Liver (tissue), 9 donors: Measurements from ENCODE around the gene ASAP2. TPM values are rescaled to one million over a fixed set of nuclear protein-coding genes. Genes with fewer than 3 reads are reported as not detected.

Experiments used
- DNase-seq: peaks from one replicate; pipeline ENCODE4 v3.0.0-alpha.2; 2017; ENCODE audit warnings: low spot score
- H3K27ac ChIP-seq, 2 donors: one replicate each; pipeline ENCODE4 v1.7.0; 2013; ENCODE audit warnings: inconsistent platforms in 2 of 2, low read length in 2 of 2, control low read depth in 1 of 2, low read depth in 1 of 2, mild to moderate bottlenecking in 1 of 2
- H3K27me3 ChIP-seq, 4 donors: one replicate each; pipeline versions ENCODE4 v1.6.1 to v1.7.0; 2013; ENCODE audit warnings: low read length in 3 of 4, inconsistent platforms in 1 of 4, mild to moderate bottlenecking in 1 of 4, moderate library complexity in 1 of 4; ENCODE audit not compliant: control insufficient read depth in 4 of 4, insufficient read depth in 4 of 4
- H3K36me3 ChIP-seq, 4 donors: one replicate each; pipeline versions ENCODE4 v1.6.1 to v1.7.0; 2013; ENCODE audit warnings: low read length in 3 of 4, mild to moderate bottlenecking in 3 of 4, low read depth in 1 of 4, moderate library complexity in 1 of 4; ENCODE audit not compliant: control insufficient read depth in 4 of 4, insufficient read depth in 3 of 4
- H3K4me1 ChIP-seq, 4 donors: one replicate each; pipeline versions ENCODE4 v1.6.1 to v1.7.0; 2013; ENCODE audit warnings: low read length in 3 of 4, mild to moderate bottlenecking in 3 of 4, moderate library complexity in 1 of 4; ENCODE audit not compliant: control insufficient read depth in 4 of 4, insufficient read depth in 4 of 4
- H3K4me3 ChIP-seq, 3 donors: one replicate each; pipeline versions ENCODE4 v1.6.1 to v1.7.0; 2013; ENCODE audit warnings: low read length in 3 of 3, control low read depth in 1 of 3, low read depth in 1 of 3, mild to moderate bottlenecking in 1 of 3
- H3K9ac ChIP-seq, 2 donors: one replicate each; pipeline ENCODE4 v1.7.0; 2013; ENCODE audit warnings: low read length in 2 of 2, mild to moderate bottlenecking in 2 of 2, moderate library complexity in 2 of 2, control low read depth in 1 of 2, low read depth in 1 of 2
- H3K9me3 ChIP-seq, 4 donors: one replicate each; pipeline versions ENCODE4 v1.6.1 to v1.7.0; 2013; ENCODE audit warnings: low read length in 3 of 4; ENCODE audit not compliant: control insufficient read depth in 4 of 4
- EGR1 ChIP-seq, 2 donors: IDR thresholded peaks; 2 replicates each; pipeline ENCODE4 v1.6.1; 2016 to 2018; ENCODE audit warnings: antibody characterized with exemption in 2 of 2, low read depth in 2 of 2
- FOXA1 ChIP-seq: IDR thresholded peaks from 2 replicates; pipeline ENCODE4 v1.6.1; 2016; ENCODE audit warnings: antibody characterized with exemption
- FOXA2 ChIP-seq: IDR thresholded peaks from 2 replicates; pipeline ENCODE4 v1.6.1; 2016; ENCODE audit warnings: antibody characterized with exemption
- HNF4A ChIP-seq, 2 donors: conservative IDR thresholded peaks; 2 replicates each; pipeline ENCODE4 v1.6.1; 2016; ENCODE audit warnings: antibody characterized with exemption in 2 of 2, mild to moderate bottlenecking in 2 of 2
- HNF4G ChIP-seq: IDR thresholded peaks from 2 replicates; pipeline ENCODE4 v1.6.1; 2016; ENCODE audit warnings: antibody characterized with exemption
- JUND ChIP-seq, 2 donors: IDR thresholded peaks; 2 replicates each; pipeline ENCODE4 v1.6.1; 2016; ENCODE audit warnings: antibody characterized with exemption in 2 of 2
- NR2F2 ChIP-seq: IDR thresholded peaks from 2 replicates; pipeline ENCODE4 v1.6.1; 2016; ENCODE audit warnings: antibody characterized with exemption
- RAD21 ChIP-seq, 2 donors: IDR thresholded peaks; 2 replicates each; pipeline ENCODE4 v1.6.1; 2016; ENCODE audit warnings: antibody characterized with exemption in 2 of 2, mild to moderate bottlenecking in 2 of 2
- RXRA ChIP-seq, 2 donors: IDR thresholded peaks; 2 replicates each; pipeline ENCODE4 v1.6.1; 2017 to 2018; ENCODE audit warnings: antibody characterized with exemption in 2 of 2, mild to moderate bottlenecking in 1 of 2
- SP1 ChIP-seq: IDR thresholded peaks from 2 replicates; pipeline ENCODE4 v1.6.1; 2018; ENCODE audit warnings: antibody characterized with exemption, mild to moderate bottlenecking
- TAF1 ChIP-seq: conservative IDR thresholded peaks from 2 replicates; pipeline ENCODE4 v1.6.1; 2016; ENCODE audit warnings: antibody characterized with exemption, mild to moderate bottlenecking
- YY1 ChIP-seq: IDR thresholded peaks from 2 replicates; pipeline ENCODE4 v1.6.1; 2016; ENCODE audit warnings: antibody characterized with exemption, mild to moderate bottlenecking
- WGBS: extraction: QIAGEN DNeasy Blood & Tissue Kit; methylation state at CpG from one replicate; pipeline ENCODE4 v1.1.7; 2013; 5-methylcytosine and 5-hydroxymethylcytosine counted together
- polyA plus RNA-seq, 2 donors: library from polyadenylated mRNA; stranded (reverse) in 1 of 2; unstranded in 1 of 2; fragments of 200-250 nt in 1 of 2; fragments of >200 nt in 1 of 2; fragmentation: Nextera tagmentation in 1 of 2; extraction: Ambion mirVana in 1 of 2; gene quantifications; one replicate each; pipeline versions ENCODE4 v1.2.1 to v1.2.3, GENCODE V29; 2013 to 2015
- total RNA-seq, 2 donors: library from RNA; depleted of rRNA; stranded (reverse); fragments of >200 nt; gene quantifications; one replicate each; pipeline ENCODE4 v1.2.3, GENCODE V29; 2014
- TF ChIP-seq, protein P1 (sequence below): fragments of 150-350 bp; IDR thresholded peaks from 2 replicates; pipeline ENCODE4 v1.5.1; 2017; ENCODE audit warnings: improper control_type of control experiment, low read depth, low read length; ENCODE audit not compliant: missing input control
- TF ChIP-seq, protein P2 (sequence below): IDR thresholded peaks from 2 replicates; pipeline ENCODE4 v1.6.1; 2016; ENCODE audit warnings: antibody characterized with exemption, mild to moderate bottlenecking
- TF ChIP-seq, protein P3 (sequence below): IDR thresholded peaks from 2 replicates; pipeline ENCODE4 v1.6.1; 2016; ENCODE audit warnings: antibody characterized with exemption
- TF ChIP-seq, protein P4 (sequence below): IDR thresholded peaks from 2 replicates; pipeline ENCODE4 v1.6.1; 2016; ENCODE audit warnings: antibody characterized with exemption
- TF ChIP-seq, protein P5 (sequence below): IDR thresholded peaks from 2 replicates; pipeline ENCODE4 v1.6.1; 2016; ENCODE audit warnings: antibody characterized with exemption
- donor health status: healthy.
- donor health status: healthy.
- donor health status: healthy.
- donor health status: healthy.
- donor health status: healthy.

ASAP2 gene
- total and polyA plus RNA-seq, 4 donors: 0.36 to 5.9 (median 2.6) TPM

DNA sequence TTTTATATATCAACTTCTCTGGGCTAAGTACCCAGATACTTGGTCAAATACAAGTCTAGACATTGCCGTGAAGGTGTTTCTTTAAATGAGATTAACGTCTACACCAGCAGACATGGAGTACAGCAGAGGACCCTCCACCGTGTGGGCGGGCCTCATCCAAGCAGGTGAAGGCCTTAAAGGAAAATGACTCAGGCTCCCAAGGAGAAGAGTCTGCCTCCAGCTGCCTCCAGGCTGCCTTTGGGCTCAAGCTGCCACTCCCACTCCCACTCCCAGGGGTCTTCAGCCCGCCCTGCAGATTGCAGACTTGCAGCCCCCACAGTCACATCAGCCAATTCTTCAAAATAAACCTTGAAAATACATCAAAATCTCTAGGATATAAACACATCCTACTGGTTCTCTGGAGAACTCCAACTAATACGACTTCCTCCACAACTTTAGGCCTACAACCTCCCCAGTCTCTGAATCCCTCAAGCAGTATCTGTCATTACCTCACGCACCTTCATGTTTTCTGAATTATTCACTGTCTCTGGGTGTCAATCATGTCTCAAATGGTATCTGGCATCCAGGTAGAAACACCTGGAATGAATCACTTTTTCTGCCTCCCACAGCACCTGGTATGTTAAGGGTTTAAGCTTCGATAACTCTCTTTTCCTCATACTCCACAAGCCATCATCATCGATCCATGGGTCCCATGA, 209.8 kb downstream of the ASAP2 start:
- TF ChIP-seq, protein P1, sequence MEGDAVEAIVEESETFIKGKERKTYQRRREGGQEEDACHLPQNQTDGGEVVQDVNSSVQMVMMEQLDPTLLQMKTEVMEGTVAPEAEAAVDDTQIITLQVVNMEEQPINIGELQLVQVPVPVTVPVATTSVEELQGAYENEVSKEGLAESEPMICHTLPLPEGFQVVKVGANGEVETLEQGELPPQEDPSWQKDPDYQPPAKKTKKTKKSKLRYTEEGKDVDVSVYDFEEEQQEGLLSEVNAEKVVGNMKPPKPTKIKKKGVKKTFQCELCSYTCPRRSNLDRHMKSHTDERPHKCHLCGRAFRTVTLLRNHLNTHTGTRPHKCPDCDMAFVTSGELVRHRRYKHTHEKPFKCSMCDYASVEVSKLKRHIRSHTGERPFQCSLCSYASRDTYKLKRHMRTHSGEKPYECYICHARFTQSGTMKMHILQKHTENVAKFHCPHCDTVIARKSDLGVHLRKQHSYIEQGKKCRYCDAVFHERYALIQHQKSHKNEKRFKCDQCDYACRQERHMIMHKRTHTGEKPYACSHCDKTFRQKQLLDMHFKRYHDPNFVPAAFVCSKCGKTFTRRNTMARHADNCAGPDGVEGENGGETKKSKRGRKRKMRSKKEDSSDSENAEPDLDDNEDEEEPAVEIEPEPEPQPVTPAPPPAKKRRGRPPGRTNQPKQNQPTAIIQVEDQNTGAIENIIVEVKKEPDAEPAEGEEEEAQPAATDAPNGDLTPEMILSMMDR: no peak
- no peak for TF ChIP-seq HNF4G
- no peak for TF ChIP-seq TAF1
- no peak for TF ChIP-seq SP1
- TF ChIP-seq YY1: no peak
- TF ChIP-seq, protein P2, sequence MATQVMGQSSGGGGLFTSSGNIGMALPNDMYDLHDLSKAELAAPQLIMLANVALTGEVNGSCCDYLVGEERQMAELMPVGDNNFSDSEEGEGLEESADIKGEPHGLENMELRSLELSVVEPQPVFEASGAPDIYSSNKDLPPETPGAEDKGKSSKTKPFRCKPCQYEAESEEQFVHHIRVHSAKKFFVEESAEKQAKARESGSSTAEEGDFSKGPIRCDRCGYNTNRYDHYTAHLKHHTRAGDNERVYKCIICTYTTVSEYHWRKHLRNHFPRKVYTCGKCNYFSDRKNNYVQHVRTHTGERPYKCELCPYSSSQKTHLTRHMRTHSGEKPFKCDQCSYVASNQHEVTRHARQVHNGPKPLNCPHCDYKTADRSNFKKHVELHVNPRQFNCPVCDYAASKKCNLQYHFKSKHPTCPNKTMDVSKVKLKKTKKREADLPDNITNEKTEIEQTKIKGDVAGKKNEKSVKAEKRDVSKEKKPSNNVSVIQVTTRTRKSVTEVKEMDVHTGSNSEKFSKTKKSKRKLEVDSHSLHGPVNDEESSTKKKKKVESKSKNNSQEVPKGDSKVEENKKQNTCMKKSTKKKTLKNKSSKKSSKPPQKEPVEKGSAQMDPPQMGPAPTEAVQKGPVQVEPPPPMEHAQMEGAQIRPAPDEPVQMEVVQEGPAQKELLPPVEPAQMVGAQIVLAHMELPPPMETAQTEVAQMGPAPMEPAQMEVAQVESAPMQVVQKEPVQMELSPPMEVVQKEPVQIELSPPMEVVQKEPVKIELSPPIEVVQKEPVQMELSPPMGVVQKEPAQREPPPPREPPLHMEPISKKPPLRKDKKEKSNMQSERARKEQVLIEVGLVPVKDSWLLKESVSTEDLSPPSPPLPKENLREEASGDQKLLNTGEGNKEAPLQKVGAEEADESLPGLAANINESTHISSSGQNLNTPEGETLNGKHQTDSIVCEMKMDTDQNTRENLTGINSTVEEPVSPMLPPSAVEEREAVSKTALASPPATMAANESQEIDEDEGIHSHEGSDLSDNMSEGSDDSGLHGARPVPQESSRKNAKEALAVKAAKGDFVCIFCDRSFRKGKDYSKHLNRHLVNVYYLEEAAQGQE: no peak
- no peak for TF ChIP-seq JUND (IDR thresholded peaks at IDR 0.05)
- TF ChIP-seq RXRA (IDR thresholded peaks at IDR 0.05): no peak
- TF ChIP-seq FOXA1: no peak
- TF ChIP-seq, protein P3, sequence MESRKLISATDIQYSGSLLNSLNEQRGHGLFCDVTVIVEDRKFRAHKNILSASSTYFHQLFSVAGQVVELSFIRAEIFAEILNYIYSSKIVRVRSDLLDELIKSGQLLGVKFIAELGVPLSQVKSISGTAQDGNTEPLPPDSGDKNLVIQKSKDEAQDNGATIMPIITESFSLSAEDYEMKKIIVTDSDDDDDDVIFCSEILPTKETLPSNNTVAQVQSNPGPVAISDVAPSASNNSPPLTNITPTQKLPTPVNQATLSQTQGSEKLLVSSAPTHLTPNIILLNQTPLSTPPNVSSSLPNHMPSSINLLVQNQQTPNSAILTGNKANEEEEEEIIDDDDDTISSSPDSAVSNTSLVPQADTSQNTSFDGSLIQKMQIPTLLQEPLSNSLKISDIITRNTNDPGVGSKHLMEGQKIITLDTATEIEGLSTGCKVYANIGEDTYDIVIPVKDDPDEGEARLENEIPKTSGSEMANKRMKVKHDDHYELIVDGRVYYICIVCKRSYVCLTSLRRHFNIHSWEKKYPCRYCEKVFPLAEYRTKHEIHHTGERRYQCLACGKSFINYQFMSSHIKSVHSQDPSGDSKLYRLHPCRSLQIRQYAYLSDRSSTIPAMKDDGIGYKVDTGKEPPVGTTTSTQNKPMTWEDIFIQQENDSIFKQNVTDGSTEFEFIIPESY: no peak
- TF ChIP-seq HNF4A (conservative IDR thresholded peaks at IDR 0.05): no peak
- TF ChIP-seq EGR1 (IDR thresholded peaks at IDR 0.05; ENCODE audit: low read depth in 2 of 2): no peak
- TF ChIP-seq NR2F2: no peak
- TF ChIP-seq, protein P4, sequence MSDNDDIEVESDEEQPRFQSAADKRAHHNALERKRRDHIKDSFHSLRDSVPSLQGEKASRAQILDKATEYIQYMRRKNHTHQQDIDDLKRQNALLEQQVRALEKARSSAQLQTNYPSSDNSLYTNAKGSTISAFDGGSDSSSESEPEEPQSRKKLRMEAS: no peak
- Histone ChIP-seq H3K4me1 (no peaks in the 10 kb centered on the region), H3K27me3 (no peaks in the 10 kb centered on the region), H3K36me3 (peaks cover 0 to 5% (median 3%) of the 10 kb centered on the region in 4 donors), H3K4me3 (no peak overlapping the region), H3K9me3 (no peaks in the 10 kb centered on the region), H3K9ac (no peak overlapping the region), H3K27ac (no peak overlapping the region)
- DNase-seq: no peak
- 94% methylated on average over 9 of the region's 9 CpGs for WGBS

DNA sequence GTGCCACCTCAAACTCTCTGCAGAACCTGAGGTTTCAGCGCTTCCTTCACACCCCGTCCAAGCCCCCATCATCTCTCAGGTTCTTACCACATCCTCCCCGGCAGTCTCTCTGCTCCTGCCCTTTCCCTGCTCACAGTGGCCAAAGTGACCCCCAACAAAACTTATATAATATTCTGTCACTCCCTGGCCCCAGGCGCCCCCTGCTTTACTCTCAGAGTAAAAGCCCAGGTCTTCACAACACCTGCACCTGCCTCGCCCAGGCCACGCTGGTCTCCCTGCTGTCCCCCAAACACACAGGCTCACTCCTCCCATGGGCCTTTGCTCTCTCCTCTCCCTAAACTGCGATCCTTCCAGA, 210.3 kb downstream of the ASAP2 start:
- no peaks in the 10 kb centered on the region for H3K9me3 ChIP-seq
- no peak overlapping the region for H3K9ac ChIP-seq
- peaks cover 0 to 5% (median 3%) of the 10 kb centered on the region in 4 donors for H3K36me3 ChIP-seq
- 94% methylated on average over 7 of the region's 7 CpGs for WGBS
- no peak overlapping the region for H3K27ac ChIP-seq
- H3K4me1 ChIP-seq: peaks cover 0 to 3% (median under 1%) of the 10 kb centered on the region in 4 donors
- DNase-seq: no peak
- H3K27me3 ChIP-seq: no peaks in the 10 kb centered on the region
- H3K4me3 ChIP-seq: no peak overlapping the region
- TF ChIP-seq FOXA1 (no peak), YY1 (no peak), JUND (IDR thresholded peaks at IDR 0.05) (no peak), RAD21 (IDR thresholded peaks at IDR 0.05) (no peak), HNF4G (no peak), SP1 (no peak), EGR1 (IDR thresholded peaks at IDR 0.05; ENCODE audit: low read depth in 2 of 2) (no peak), NR2F2 (no peak), FOXA2 (no peak), RXRA (IDR thresholded peaks at IDR 0.05) (no peak), HNF4A (conservative IDR thresholded peaks at IDR 0.05) (no peak)
- TF ChIP-seq, protein P3: no peak
- TF ChIP-seq, protein P5, sequence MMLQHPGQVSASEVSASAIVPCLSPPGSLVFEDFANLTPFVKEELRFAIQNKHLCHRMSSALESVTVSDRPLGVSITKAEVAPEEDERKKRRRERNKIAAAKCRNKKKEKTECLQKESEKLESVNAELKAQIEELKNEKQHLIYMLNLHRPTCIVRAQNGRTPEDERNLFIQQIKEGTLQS: no peak
- TF ChIP-seq, protein P2: no peak
- TF ChIP-seq, protein P4: no peak
